Fibroblast of peridontal ligament (primary cell): Measurements from ENCODE around the gene HS3ST2.
"Not testable (repeated sequence)": the region's sequence is repeated elsewhere in the genome, so short reads cannot be mapped to it uniquely, and the experiment has no call there.

ENCODE experiments used
- DNase-seq: peaks from one replicate; pipeline ENCODE4 v3.0.0-alpha.2; 2010; ENCODE audit errors: extremely low read depth

HS3ST2 gene

DNA sequence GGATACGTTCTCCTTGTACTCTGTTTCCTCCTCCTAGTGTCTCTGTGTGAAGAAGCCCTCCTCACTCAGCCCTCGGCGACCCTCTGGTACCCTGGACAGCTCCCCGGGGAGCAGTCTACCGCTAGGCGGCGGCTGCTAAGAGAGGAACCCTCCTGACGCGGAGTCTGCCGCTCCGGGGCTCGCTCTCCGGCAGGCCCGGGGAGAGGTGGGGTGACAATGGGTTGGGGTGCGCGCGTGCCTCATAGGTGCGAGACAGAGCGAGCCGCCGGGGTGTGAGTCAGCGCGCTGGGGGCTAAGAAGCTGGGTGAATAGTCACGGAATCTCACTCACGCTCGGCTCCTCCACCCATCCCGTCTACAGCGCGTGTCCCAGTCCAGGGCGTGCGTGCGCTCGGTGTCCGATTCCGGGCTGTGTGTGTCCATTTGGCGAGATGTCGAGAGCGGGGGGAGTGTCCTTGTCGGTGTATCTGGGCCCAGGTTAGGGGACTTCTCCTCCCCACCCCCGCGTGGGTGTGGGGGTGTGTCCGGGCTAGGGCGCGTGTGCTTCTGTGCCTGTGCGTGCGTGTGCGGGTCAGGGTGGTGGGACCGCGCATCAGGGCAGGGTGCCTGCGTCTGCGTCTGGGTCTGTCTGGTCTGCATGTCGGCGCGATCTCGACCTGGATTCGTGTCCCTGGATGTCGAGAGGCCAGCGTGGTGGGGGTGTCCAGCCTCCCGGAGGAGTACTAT is 577 bp upstream of the HS3ST2 start:
- no peak for DNase-seq

DNA sequence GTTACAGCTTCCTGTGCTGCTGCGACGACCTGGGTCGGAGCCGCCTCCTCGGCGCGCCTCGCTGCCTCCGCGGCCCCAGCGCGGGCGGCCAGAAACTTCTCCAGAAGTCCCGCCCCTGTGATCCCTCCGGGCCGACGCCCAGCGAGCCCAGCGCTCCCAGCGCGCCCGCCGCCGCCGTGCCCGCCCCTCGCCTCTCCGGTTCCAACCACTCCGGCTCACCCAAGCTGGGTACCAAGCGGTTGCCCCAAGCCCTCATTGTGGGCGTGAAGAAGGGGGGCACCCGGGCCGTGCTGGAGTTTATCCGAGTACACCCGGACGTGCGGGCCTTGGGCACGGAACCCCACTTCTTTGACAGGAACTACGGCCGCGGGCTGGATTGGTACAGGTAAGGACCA is 746 bp downstream of the HS3ST2 start:
- no peak for DNase-seq

DNA sequence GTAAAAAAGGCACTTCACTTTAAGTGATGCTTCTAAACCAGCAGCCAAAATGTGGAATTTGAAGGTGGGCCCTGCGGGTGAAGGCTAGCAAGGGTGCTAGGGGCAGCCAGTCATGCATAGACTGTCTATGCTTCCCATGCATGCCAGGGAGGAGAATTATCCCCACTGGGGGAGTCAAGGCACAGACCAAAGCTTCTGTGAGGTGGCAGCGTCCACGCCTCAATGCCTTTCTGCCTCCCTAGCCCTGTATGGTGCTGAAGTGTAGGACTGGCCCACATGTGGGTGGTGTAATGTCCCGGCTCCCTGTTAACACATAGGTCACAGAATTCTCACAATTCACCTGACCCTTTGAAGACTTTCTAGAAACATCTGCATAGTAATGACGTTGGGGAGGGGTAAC is 1.9 kb downstream of the HS3ST2 start:
- DNase-seq, result no peak

DNA sequence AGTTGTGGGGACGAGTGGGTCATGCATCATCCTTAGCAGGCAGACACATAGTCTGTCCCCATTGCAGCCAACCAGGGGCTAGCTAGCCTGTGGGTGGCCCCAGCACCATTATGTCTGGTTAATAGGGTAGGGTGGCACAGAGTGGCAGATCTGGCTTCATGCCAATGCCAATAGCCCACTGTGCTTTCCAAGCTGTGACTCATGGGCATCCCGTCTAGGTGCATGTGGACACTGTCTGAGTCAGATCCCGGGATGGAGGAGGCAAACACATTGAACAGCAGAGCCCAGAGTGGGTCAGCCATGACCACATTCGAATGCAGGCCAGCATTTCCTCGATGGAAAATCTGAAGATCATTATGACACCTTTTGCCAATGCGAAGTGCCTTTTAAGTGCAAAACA is 2.5 kb downstream of the HS3ST2 start:
- no peak for DNase-seq

DNA sequence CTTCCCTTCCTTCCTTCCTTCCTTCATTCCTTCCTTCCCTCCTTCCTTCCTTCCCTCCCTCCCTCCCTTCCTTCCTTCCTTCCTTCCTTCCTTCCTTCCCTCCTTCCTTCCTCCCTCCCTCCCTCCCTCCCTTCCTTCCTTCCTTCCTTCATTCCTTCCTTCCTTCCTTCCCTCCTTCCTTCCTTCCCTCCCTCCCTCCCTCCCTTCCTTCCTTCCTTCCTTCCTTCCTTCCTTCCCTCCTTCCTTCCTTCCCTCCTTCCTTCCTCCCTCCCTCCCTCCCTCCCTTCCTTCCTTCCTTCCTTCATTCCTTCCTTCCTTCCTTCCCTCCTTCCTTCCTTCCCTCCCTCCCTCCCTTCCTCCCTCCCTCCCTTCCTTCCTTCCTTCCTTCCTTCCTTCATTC is 4.8 kb downstream of the HS3ST2 start:
- DNase-seq, result not testable (repeated sequence)

DNA sequence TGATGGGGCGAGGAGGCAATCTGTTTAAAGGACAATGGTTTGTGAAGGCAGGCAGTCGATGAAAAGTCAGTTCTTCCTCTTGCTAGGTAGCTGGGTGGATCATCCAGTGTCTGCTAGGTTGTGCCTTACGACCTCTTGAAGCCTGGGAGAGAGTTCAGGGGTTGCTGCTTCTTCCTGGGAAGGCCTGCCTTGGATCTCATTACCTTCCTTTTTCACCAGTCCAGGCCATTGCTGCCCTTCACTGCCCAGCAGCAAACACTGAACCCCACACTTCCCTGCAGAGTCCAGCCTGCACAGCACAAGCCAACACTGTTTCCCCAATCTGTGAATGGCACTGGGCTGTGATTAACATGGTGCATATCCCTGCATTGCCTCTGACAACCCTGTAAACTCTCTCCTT is 24.7 kb downstream of the HS3ST2 start:
- DNase-seq, result no peak

DNA sequence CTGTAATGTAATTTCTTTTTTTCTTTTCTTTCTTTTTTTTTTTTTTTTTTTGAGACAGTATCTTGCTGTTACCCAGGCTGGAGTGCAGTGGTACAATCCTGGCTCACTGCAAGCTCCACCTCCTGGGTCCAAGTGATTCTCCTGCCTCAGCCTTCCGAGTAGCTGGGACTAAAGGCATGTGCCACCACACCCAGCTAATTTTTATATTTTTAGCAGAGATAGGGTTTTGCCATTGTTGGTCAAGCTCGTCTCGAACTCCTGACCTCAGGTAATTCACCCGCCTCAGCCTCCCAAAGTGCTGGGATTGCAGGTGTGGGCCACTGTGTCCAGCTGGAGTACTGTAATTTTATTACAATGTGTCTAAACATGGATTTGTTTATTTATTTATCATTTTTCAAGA is 28.1 kb downstream of the HS3ST2 start:
- not testable (repeated sequence) for DNase-seq

DNA sequence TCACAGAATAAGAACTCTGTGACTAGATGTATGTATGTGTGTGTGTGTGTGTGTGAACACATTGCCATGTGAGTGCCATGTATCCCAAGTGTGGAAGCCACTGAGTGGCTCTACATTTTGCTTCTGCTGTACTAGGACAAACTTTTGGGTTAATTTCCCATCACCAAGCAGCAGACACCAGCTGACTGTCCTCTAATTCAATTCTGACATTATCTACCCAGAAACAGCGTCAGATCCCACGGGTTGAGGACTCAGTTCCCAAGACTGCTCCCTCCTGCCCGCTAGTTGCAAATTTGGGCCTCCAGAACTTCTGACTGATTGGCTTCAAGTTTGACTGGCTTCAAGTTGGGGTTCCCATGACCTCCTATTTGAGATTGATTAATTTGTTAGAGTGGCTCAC is 29.2 kb downstream of the HS3ST2 start:
- no peak for DNase-seq

DNA sequence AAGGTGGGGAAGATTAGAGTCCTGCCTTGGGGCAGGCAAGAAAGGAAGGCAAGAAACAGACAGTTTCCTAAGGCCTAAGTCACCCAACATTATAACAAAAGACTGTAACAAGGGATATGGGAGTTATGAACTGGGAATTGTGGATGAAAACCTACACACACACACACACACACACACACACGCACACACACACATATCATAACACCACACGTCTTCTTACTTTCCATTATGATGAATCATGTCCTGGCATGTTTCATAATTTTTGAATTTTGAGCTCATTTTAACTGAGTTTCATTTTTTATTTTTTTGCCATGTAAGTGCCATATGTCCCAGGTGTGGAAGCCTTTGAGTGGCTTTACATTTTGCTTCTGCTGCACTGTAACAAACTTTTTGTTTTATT is 29.9 kb downstream of the HS3ST2 start:
- DNase-seq, result no peak

DNA sequence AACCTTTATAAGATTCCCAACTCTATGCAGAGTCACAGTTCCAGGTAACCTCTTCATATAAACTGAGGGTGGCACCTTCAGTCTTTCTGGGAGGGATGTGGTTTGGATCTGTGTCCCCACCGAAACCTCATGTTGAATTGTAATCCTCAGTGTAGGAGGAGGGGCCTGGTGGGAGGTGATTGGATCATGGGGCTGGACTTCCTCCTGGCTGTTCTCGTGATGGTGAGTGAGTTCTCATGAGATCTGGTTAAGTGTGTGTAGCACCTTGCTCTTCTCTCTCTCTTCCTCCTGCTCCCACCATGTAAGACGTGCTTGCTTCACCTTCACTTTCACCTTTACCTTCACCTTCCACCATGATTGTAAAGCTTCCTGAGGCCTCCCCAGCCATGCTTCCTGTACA is 30.5 kb downstream of the HS3ST2 start:
- no peak for DNase-seq

DNA sequence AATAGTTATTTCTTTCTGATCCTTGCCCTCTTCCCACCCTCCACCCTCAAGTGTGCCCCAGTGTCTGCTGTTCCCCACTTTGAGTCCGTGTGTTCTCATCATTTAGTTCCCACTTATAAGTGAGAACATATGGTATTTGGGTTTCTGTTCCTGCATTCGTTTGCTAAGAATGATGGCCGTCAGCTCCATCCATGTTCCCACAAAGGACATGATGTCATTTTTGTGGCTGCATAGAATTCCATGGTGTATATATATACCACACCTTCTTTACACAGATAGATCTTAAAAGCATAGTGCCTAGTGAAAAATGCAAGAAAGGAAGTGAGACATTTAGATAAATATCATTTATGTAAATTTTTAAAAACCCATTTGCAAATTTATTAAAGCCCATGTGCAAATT is 33.1 kb downstream of the HS3ST2 start:
- DNase-seq, result no peak

DNA sequence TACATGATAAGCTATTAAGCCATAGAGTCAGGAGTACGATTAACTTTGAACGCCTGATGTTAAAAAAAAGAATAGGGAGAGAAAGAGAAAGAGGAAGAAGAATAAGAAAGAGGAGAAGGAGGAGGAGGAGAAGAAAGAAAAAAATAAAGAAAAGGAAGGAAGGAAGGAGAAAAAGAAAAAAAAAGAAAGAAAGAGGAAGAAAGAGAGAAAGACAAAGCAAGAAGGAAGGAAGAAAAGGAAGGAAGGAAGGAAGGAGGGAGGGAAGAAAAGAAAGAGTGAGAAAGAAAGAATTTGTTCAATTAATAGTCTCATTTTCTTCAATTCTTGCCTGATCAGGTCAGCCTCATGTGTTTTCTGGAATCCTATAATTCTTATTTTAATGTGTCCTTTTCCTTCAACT is 33.7 kb downstream of the HS3ST2 start:
- DNase-seq, result no peak

DNA sequence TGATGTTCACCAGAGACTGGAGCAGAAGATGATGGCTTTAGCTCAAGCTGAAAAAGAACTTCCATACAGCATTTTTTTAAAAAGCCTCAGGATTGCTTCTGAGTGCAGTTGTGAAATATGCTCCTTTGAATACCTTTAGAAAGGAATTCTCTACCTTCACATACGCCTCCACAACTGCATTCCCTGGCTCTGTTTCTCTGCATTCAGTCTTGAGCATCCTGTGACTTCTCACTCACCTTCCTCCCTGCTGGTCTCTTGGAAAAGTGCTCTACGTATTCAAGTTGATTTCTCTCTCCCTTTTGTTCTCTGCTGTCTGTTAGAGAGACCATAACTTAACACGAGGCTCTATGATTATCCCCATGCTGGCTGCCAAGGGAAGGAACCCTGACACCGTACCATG is 34.5 kb downstream of the HS3ST2 start:
- DNase-seq, result no peak

DNA sequence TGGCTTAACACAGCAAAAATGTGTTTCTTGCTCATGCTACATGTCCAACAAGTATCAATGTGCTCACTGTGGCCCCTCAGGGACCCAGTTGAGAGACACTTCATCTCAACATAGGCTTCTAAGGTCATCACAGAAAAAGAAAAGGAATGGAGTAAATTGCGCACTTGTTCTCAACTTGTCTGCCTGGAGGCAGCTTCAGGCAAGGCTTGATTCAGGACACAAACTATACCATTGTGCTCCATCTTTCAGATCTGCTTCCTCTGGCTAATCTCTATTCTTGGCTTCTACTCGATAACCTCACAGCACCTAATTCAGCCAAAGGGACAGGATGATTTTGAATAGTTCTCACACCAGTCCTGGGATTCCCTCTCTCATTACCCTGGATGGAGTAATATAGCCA is 35.6 kb downstream of the HS3ST2 start:
- DNase-seq, result no peak

DNA sequence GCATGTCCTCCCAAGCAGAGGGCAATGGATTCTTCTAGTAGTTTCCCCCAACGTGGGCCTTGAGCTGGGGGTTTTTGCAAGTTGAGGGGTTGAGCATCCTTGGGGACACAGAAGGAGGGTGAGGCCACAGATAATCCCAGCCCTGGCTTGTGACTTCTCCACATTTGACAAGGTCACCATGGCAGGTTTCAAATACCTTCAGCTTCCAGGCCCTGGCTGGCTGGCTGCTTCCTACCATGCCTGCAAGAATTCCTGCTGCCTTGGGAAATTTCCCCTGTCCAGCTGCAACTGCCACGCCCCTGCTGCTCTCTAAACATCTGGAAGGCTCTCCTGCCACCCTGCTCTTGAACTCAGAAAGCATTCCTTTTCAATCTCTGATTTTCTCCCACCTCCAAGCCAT is 41.3 kb downstream of the HS3ST2 start:
- no peak for DNase-seq

DNA sequence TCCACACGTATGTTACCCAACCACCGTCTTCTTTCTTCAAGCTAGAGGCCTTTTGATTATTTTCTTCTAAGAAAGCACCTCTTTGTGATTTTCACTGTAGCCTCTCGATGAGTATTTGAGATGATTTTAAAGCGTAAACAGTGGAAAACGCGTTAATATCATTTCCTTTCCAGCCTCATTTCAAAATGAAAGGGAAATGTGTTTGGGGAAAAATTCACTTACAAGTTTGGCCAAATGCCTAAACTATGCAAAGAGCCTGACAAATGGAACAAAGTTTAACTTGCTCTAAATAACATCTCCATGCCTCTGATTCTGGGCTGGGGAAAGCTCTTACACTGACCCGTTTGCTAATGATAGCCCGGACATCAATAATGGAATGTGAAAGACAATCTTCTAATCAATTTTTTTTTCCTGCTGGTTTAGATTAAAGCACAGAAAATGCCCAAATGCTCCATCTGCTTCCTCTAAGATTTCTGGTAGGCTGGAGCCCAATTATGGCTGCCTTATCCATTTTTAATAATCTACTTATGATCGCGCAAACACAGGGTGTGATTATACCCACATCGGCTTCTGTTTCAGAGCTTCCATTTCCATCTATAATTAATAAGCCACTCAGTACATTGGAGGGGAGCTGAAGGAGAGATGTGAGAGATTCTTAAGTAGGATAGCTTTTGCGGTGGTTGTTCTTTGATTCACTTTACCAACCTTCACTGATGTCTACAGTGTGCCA is 43.5 kb downstream of the HS3ST2 start:
- no peak for DNase-seq

DNA sequence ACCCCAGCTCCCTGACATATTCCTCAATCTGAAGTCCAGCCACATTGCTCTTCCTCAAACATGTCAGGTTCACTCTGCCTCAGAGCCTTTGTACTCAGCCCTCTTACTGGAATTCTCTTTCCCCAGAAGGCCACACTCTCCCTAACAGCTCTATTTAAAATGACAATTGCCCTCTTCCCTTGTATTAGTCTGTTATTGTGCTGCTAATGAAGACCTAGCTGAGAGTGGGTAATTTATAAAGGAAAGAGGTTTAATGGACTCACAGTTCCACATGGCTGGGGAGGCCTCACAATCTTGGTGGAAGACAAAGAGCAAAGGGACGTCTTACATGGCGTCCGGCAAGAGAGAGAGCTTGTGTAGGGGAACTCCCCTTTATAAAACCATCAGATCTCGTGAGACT is 46.0 kb downstream of the HS3ST2 start:
- no peak for DNase-seq

DNA sequence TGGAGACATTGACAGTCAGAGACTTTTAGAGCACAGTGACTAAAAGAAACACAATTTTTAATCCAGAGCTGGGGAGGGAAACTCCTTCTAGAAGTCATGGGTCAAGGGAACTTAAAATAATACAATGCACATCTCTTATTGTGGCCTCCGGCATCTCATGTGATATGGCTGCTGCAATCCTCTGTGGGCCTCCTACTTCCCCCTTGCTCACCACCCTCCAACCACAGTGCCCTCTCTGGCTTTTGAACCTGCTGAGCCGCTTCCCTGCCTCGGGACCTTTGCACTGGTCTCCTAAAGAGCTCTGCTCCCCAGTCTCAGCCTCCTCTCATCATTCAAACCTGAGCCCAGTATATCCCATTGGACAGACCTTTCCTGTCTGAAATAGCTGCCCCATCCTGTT is 47.6 kb downstream of the HS3ST2 start:
- no peak for DNase-seq

DNA sequence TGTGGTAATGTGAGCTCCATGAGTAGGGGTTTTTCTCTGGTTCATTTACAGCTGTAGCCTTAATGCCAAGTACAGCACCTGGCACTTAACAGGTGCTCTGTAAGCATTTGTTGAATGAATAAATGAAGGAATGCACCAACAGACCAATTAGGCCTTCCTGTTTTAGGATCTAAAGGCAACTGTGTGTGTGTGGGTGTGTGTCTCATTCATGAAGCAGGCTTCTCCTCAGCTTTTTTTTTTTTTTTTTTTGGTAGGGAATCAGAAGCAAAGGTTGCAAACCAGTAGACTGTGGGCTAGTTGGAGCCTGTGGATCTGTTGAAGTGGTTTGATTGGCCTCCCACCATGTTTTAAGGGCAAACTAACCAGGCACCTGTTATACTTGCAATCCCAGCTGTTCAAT is 48.1 kb downstream of the HS3ST2 start:
- no peak for DNase-seq

DNA sequence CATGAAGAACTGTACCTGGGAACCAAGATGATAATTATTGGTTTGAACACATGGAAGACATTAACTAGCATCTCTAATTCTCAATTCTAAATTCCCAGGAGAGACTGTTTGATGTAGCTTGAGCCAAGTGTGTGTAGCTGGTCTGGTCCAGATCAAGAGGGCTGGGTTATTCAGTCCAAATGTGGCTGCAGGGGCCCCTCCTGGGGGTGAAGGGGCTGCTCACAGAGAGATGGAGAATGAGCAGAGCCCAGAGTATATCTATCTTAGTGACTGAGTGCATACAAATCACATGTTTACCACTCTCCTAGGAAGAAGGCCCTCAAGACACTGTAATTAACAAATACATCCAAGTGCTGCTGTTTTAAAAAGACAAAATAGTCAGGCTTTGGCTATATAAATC is 50.4 kb downstream of the HS3ST2 start:
- no peak for DNase-seq

DNA sequence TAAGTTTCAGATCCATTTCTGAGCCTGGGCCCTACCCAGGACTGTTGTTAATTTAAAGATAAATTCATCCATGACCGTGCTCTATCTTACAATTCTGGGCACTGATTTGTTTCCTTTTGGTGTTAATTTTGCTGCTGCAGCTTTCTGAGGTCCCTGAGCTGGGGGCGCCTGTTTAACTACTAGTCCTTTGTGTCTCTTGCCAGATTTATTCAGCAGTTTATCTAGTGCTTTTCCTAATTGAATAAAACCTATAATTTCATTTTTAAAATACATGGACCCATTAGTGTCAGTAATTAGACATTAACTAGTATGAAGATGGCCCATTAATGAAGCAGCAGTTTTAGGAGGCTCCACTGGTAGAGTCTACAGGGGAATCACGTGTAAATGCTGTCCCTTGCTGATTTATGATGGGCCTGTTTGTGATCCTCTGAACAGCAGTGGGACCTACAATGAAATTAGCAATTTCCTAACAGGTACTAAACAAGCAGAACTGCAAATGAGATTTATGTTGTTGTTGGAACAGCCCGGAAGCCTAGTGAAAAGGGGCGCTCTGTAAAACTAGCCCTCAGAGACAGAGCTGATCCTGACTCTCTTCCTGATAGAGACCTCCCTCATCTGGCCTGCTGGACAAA is 54.7 kb downstream of the HS3ST2 start:
- DNase-seq, result no peak

DNA sequence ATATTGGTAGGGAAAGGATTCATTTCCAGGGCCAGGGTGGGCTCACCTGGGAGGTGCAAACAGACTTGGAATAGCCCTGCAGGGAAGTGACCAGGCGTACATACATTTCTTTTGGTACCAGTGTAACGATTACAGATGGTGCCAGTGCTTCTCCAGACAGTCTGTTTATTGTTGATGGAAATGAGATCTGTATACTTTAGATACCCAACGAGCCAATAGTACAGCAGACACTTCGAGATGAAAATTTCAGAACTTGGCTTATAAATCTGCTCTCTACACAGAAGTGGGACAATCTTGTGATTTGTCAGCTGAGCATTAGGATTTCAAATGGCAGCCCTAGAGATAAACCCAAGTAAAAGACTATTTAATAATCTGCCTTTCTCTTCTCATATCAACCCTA is 57.9 kb downstream of the HS3ST2 start:
- DNase-seq, result no peak

DNA sequence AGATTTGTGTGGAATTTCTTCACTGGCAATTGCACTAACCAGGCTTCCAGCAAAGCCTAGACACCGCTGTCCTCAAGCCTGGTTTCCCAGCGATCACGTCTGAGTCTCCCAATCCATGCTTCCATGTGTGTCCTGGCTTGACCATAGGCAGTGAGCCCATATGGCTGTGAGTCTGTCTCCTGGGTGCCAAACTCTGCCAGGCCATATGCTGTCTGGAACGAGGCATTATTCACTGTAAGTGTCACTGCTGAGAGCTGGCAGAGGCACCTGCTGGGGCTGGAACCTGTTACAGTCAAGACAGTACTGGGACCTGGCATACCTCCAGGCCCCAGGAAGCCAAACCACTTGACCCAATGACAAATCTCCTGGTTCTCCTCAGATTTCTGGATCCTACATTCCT is 60.4 kb downstream of the HS3ST2 start:
- no peak for DNase-seq
